ENCODE results near the gene ZNF81.

DNA sequence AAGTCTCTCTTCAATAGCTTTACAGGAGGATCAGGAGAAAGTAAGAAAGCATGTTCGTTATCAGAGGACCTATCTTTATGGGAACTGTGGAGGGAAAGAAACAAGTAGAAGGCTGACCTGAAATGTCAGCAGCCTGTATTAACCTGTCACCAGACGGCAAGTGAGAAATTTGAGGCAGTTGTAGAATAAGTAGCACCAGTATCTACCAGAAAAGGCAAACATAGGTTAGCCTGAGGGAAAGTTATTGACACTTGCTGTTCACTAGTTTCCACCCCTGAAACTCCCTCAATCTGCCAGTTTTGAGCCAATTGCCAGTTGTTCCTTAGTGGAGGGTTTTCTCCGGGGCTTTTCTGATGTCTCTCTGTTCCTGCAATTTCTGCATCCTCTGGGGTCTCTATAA is 36.4 kb downstream of the ZNF81 start:
- TF ChIP-seq POLR2A (IDR thresholded peaks at IDR 0.05; ENCODE audit: borderline replicate concordance, extremely low read depth, insufficient read depth, insufficient read length): no peak
- TF ChIP-seq, protein P1, sequence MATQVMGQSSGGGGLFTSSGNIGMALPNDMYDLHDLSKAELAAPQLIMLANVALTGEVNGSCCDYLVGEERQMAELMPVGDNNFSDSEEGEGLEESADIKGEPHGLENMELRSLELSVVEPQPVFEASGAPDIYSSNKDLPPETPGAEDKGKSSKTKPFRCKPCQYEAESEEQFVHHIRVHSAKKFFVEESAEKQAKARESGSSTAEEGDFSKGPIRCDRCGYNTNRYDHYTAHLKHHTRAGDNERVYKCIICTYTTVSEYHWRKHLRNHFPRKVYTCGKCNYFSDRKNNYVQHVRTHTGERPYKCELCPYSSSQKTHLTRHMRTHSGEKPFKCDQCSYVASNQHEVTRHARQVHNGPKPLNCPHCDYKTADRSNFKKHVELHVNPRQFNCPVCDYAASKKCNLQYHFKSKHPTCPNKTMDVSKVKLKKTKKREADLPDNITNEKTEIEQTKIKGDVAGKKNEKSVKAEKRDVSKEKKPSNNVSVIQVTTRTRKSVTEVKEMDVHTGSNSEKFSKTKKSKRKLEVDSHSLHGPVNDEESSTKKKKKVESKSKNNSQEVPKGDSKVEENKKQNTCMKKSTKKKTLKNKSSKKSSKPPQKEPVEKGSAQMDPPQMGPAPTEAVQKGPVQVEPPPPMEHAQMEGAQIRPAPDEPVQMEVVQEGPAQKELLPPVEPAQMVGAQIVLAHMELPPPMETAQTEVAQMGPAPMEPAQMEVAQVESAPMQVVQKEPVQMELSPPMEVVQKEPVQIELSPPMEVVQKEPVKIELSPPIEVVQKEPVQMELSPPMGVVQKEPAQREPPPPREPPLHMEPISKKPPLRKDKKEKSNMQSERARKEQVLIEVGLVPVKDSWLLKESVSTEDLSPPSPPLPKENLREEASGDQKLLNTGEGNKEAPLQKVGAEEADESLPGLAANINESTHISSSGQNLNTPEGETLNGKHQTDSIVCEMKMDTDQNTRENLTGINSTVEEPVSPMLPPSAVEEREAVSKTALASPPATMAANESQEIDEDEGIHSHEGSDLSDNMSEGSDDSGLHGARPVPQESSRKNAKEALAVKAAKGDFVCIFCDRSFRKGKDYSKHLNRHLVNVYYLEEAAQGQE (IDR thresholded peaks at IDR 0.05; ENCODE audit: low read depth): no peak

Measured in HCT116 (cell line).